Measurements from ENCODE around the gene ACAP2.

DNA sequence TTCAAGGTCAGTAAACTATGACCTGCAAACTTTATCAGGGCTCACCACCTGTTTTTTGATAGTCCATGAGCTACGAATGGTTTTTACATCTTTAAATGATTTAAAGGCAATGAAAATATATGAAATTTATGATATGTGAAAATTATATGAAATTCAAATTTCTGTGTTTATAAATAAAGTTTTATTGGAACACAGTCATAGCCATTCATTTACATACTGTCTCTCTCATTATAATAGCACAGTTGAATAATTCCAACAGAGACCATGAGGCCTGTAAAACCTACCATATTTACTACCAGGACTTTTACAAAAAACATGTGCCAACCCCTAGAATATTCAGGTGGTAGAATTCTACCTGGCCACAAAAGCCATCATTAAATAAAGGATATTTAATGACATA is 107.9 kb downstream of the ACAP2 start:
- TF ChIP-seq POLR2AphosphoS5 (IDR thresholded peaks at IDR 0.05; ENCODE audit: insufficient read depth in 1 of 2, low read depth in 1 of 2): no peak
- no peak for TF ChIP-seq CTCF (IDR thresholded peaks at IDR 0.05)
- no peak for TF ChIP-seq POLR2A (IDR thresholded peaks at IDR 0.05)

All from vagina (tissue), 2 donors.